ENCODE measurements around the gene GRPEL1. TPM values are rescaled to one million over a fixed set of nuclear protein-coding genes. Genes with fewer than 3 reads are reported as not detected.

Gene GRPEL1
- polyA plus RNA-seq, 1 of the 3 experiments (the other 2 are of a cell fraction): 29.8 TPM

DNA sequence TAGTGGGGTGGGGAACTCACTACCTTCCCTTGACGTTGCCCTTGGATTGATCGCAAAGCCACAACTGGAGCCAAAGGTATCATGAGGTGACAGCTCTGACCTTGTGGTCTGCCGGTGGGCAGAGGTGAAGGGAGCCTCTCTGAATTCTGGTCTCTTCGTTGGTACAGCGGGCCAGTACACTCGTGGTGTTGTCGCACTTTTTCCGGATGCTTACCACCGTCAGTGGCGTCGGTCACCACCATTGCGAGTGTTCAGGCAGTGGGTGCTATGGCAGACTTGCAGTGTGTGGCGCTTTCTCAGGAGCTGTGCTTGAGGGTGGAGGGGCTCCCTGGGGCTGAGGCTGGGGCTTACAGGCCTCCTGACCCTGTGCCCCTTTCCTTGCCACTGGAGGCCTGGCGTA, 5.2 kb upstream of the GRPEL1 start (continued):
- TF ChIP-seq, protein P1, sequence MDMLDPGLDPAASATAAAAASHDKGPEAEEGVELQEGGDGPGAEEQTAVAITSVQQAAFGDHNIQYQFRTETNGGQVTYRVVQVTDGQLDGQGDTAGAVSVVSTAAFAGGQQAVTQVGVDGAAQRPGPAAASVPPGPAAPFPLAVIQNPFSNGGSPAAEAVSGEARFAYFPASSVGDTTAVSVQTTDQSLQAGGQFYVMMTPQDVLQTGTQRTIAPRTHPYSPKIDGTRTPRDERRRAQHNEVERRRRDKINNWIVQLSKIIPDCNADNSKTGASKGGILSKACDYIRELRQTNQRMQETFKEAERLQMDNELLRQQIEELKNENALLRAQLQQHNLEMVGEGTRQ (IDR thresholded peaks at IDR 0.05; ENCODE audit: borderline replicate concordance, low read depth, low read length): no peak
- TF ChIP-seq FOXJ3 (CRISPR knock-in tag; IDR thresholded peaks at IDR 0.05) (no peak), JUND (IDR thresholded peaks at IDR 0.05) (no peak), RXRA (IDR thresholded peaks at IDR 0.05; ENCODE audit: borderline replicate concordance, low read depth) (no peak), ELF1 (IDR thresholded peaks at IDR 0.05) (no peak), TAF1 (IDR thresholded peaks at IDR 0.05; ENCODE audit: borderline replicate concordance, low read depth, low read length) (no peak), EZH2phosphoT487 (IDR thresholded peaks at IDR 0.05; ENCODE audit: borderline replicate concordance, low read depth) (no peak)
- TF ChIP-seq, protein P2, sequence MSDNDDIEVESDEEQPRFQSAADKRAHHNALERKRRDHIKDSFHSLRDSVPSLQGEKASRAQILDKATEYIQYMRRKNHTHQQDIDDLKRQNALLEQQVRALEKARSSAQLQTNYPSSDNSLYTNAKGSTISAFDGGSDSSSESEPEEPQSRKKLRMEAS (IDR thresholded peaks at IDR 0.05; ENCODE audit: low read depth): no peak
- TF ChIP-seq, protein P3, sequence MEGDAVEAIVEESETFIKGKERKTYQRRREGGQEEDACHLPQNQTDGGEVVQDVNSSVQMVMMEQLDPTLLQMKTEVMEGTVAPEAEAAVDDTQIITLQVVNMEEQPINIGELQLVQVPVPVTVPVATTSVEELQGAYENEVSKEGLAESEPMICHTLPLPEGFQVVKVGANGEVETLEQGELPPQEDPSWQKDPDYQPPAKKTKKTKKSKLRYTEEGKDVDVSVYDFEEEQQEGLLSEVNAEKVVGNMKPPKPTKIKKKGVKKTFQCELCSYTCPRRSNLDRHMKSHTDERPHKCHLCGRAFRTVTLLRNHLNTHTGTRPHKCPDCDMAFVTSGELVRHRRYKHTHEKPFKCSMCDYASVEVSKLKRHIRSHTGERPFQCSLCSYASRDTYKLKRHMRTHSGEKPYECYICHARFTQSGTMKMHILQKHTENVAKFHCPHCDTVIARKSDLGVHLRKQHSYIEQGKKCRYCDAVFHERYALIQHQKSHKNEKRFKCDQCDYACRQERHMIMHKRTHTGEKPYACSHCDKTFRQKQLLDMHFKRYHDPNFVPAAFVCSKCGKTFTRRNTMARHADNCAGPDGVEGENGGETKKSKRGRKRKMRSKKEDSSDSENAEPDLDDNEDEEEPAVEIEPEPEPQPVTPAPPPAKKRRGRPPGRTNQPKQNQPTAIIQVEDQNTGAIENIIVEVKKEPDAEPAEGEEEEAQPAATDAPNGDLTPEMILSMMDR (IDR thresholded peaks at IDR 0.05): no peak

DNA sequence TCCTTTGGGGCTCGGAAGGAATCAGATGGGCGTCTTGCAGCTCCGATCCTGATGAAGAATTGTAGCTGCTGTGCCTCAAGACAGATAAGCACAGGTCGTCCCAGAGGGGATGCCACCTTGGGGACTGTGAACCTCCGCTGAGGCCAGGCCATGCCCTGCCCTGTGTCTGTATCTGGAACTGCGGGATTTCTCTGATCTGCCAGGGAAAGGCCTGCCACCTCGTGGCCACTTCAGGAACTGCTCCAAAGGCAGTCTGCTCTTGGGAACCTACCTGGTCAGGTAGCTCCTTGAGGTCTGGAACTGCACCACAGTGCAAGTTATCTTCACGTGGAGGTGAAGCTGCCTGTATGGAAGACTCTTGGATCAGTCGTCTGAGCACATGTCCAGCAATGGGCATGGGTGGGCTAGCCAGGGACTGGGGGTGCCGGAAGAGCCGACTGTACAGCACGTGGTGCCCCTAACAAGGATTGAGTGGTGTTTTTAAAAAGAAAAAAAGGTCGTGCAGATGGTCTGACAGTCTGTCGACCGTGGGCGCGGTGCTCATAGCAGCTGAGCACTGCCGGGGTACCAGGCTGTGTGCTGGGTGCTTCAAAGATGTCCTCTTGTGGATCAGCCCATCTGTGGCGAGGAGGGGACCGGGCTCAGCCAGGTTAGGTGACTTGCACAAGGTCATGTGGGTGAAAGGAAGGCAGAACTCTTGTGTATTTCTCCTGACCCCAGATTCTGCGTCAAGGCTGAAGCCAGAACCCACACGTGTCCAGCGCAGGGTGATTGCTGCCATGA, 3.1 kb upstream of the GRPEL1 start:
- POLR2A ChIA-PET: no interaction called here
- H3K9ac ChIP-seq: no peak overlapping the region
- H2AFZ ChIP-seq (ENCODE audit: low read depth): no peak overlapping the region
- TF ChIP-seq TAF1 (IDR thresholded peaks at IDR 0.05; ENCODE audit: borderline replicate concordance, low read depth, low read length) (no peak), TCF12 (IDR thresholded peaks at IDR 0.05) (no peak), ELF1 (IDR thresholded peaks at IDR 0.05) (no peak), POLR2AphosphoS5 (IDR thresholded peaks at IDR 0.05; ENCODE audit: low read depth, low read length) (no peak), CHD2 (IDR thresholded peaks at IDR 0.05; ENCODE audit: low read length, partially characterized antibody) (peak; percentile 26), FOSL2 (IDR thresholded peaks at IDR 0.05; ENCODE audit: borderline replicate concordance, low read depth) (no peak), RAD21 (IDR thresholded peaks at IDR 0.05; ENCODE audit: low read length) (peak; percentile 90), SMC3 (IDR thresholded peaks at IDR 0.05; ENCODE audit: low read depth, low read length) (peak; percentile 93), RXRA (IDR thresholded peaks at IDR 0.05; ENCODE audit: borderline replicate concordance, low read depth) (no peak), MXI1 (IDR thresholded peaks at IDR 0.05; ENCODE audit: low read depth, low read length) (peak; percentile 36; the same call in 1 of the 2 replicates), EZH2phosphoT487 (IDR thresholded peaks at IDR 0.05; ENCODE audit: borderline replicate concordance, low read depth) (no peak), EP300 (IDR thresholded peaks at IDR 0.05; ENCODE audit: borderline replicate concordance in 1 of 2, low read depth in 1 of 2, low read length in 1 of 2) (no peak), RCOR1 (IDR thresholded peaks at IDR 0.05; ENCODE audit: low read length) (no peak)
- TF ChIP-seq, protein P4, sequence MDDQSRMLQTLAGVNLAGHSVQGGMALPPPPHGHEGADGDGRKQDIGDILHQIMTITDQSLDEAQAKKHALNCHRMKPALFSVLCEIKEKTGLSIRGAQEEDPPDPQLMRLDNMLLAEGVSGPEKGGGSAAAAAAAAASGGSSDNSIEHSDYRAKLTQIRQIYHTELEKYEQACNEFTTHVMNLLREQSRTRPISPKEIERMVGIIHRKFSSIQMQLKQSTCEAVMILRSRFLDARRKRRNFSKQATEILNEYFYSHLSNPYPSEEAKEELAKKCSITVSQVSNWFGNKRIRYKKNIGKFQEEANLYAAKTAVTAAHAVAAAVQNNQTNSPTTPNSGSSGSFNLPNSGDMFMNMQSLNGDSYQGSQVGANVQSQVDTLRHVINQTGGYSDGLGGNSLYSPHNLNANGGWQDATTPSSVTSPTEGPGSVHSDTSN (IDR thresholded peaks at IDR 0.05): no peak
- TF ChIP-seq, protein P2 (IDR thresholded peaks at IDR 0.05; ENCODE audit: low read depth): no peak
- TF ChIP-seq, protein P5, sequence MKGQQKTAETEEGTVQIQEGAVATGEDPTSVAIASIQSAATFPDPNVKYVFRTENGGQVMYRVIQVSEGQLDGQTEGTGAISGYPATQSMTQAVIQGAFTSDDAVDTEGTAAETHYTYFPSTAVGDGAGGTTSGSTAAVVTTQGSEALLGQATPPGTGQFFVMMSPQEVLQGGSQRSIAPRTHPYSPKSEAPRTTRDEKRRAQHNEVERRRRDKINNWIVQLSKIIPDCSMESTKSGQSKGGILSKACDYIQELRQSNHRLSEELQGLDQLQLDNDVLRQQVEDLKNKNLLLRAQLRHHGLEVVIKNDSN (IDR thresholded peaks at IDR 0.05; ENCODE audit: borderline replicate concordance, low read depth): no peak
- TF ChIP-seq, protein P6, sequence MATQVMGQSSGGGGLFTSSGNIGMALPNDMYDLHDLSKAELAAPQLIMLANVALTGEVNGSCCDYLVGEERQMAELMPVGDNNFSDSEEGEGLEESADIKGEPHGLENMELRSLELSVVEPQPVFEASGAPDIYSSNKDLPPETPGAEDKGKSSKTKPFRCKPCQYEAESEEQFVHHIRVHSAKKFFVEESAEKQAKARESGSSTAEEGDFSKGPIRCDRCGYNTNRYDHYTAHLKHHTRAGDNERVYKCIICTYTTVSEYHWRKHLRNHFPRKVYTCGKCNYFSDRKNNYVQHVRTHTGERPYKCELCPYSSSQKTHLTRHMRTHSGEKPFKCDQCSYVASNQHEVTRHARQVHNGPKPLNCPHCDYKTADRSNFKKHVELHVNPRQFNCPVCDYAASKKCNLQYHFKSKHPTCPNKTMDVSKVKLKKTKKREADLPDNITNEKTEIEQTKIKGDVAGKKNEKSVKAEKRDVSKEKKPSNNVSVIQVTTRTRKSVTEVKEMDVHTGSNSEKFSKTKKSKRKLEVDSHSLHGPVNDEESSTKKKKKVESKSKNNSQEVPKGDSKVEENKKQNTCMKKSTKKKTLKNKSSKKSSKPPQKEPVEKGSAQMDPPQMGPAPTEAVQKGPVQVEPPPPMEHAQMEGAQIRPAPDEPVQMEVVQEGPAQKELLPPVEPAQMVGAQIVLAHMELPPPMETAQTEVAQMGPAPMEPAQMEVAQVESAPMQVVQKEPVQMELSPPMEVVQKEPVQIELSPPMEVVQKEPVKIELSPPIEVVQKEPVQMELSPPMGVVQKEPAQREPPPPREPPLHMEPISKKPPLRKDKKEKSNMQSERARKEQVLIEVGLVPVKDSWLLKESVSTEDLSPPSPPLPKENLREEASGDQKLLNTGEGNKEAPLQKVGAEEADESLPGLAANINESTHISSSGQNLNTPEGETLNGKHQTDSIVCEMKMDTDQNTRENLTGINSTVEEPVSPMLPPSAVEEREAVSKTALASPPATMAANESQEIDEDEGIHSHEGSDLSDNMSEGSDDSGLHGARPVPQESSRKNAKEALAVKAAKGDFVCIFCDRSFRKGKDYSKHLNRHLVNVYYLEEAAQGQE (IDR thresholded peaks at IDR 0.05; ENCODE audit: low read depth, low read length): no peak

More for the DNA sequence above, 3.1 kb upstream of the GRPEL1 start:
- H3K4me1 ChIP-seq (ENCODE audit: control insufficient read depth in 1 of 2, insufficient read depth in 2 of 2, low read depth in 1 of 2, low read length in 1 of 2): peaks cover 0 to 20% of the 10 kb centered on the region in 2 experiments; a peak in 2 of 4 replicates
- H3K9me3 ChIP-seq: no peaks in the 10 kb centered on the region
- H3K36me3 ChIP-seq (replicated peaks in 1 of 2; ENCODE audit: control insufficient read depth in 1 of 2, insufficient read depth in 2 of 2, low read length in 1 of 2): peaks cover 0 to 4% of the 10 kb centered on the region in 2 experiments
- H3K79me2 ChIP-seq (ENCODE audit: insufficient read depth): peaks cover 19% of the 10 kb centered on the region
- H4K20me1 ChIP-seq (ENCODE audit: insufficient read depth): peaks cover 13% of the 10 kb centered on the region
- DNase-seq: peak; percentile 78
- no peaks in the 10 kb centered on the region for H3K9me2 ChIP-seq
- H3K4me3 ChIP-seq (ENCODE audit: low read depth in 2 of 2, low read length in 1 of 2): peak overlapping the region in 1 of 2 experiments; percentile 38; a peak in 1 of 4 replicates
- no peak overlapping the region for H3K4me2 ChIP-seq
- no peaks in the 10 kb centered on the region for H3K27me3 ChIP-seq (ENCODE audit: insufficient read depth)
- no peak overlapping the region for H3K27ac ChIP-seq (ENCODE audit: low read depth in 2 of 2, low read length in 1 of 2)
- WGBS (ENCODE audit: low lambda C conversion rate): 39% methylated on average over 18 of the region's 23 CpGs
- CTCF ChIA-PET: interaction anchor here (0.6 to 9.1 kb wide), 55 partner anchors 10 to 709 kb away, joined by 3 to 80 read pairs (median 4); partner anchors contain the start of genes TADA2B and TBC1D14
- H3F3A ChIP-seq (replicated peaks; ENCODE audit: insufficient read depth): no peaks in the 10 kb centered on the region

Measured in SK-N-SH (cell line).